ENCODE results near the gene CD109.
"Not testable (repeated sequence)": the region's sequence is repeated elsewhere in the genome, so short reads cannot be mapped to it uniquely, and the experiment has no call there.

DNA sequence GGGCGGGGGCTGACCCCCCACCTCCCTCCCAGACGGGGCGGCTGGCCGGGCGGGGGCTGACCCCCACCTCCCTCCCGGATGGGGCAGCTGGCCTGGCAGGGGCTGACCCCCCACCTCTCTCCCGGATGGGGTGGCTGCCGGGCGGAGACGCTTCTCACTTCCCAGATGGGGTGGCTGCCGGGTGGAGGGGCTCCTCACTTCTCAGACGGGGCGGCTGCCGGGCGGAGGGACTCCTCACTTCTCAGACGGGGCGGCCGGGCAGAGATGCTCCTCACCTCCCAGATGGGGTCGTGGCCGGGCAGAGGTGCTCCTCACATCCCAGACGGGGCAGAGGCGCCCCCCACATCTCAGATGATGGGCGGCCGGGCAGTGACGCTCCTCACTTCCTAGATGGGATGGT is 155.0 kb downstream of the CD109 start:
- TF ChIP-seq, protein P1, sequence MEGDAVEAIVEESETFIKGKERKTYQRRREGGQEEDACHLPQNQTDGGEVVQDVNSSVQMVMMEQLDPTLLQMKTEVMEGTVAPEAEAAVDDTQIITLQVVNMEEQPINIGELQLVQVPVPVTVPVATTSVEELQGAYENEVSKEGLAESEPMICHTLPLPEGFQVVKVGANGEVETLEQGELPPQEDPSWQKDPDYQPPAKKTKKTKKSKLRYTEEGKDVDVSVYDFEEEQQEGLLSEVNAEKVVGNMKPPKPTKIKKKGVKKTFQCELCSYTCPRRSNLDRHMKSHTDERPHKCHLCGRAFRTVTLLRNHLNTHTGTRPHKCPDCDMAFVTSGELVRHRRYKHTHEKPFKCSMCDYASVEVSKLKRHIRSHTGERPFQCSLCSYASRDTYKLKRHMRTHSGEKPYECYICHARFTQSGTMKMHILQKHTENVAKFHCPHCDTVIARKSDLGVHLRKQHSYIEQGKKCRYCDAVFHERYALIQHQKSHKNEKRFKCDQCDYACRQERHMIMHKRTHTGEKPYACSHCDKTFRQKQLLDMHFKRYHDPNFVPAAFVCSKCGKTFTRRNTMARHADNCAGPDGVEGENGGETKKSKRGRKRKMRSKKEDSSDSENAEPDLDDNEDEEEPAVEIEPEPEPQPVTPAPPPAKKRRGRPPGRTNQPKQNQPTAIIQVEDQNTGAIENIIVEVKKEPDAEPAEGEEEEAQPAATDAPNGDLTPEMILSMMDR (IDR thresholded peaks at IDR 0.05), result not testable (repeated sequence)
- TF ChIP-seq POLR2AphosphoS5 (IDR thresholded peaks at IDR 0.05), result not testable (repeated sequence)

Data from gastroesophageal sphincter (tissue), 3 donors.